A549 (cell line): ENCODE data around the gene COX7A2. TPM values are rescaled to one million over a fixed set of nuclear protein-coding genes. Genes with fewer than 3 reads are reported as not detected.

Source experiments
- ATAC-seq, 2 experiments: fragments of 200-7000 bp in 1 of 2; fragments of >200 bp in 1 of 2; cut with Nextera tagmentation in 1 of 2; cut with Tn5 transposase in 1 of 2; 3 replicates each; pipeline versions ENCODE4 v1.8.0 to v1.9.1; 2018 to 2020; ENCODE audit warnings: mild to moderate bottlenecking in 1 of 2, moderate library complexity in 1 of 2
- CTCF ChIA-PET: fragments of 300-600 bp; sonication (Branson Sonifier 250); formaldehyde crosslinking; extraction: SDS; loops from one replicate; lab custom pipeline; 2021; ENCODE audit warnings: antibody characterized with exemption, inconsistent platforms; lab: Yijun Ruan, JAX
- POLR2A ChIA-PET: fragments of 350-600 bp; formaldehyde crosslinking; extraction: SDS; loops from one replicate; lab custom pipeline; 2021; ENCODE audit warnings: antibody characterized with exemption, inconsistent platforms; lab: Yijun Ruan, JAX
- DNase-seq, 2 experiments: peaks; one replicate each; pipeline versions ENCODE4 v3.0.0 to v3.0.0-alpha.2; 2011 to 2016; ENCODE audit warnings: low read depth in 1 of 2, low spot score in 1 of 2
- FAIRE-seq: peaks from 2 replicates; lab custom pipeline; 2011; peaks lifted over from hg19 to GRCh38; lab: Jason Lieb, UNC
- H3K27ac ChIP-seq, 2 experiments: fragments of >200 bp; sonication (Bioruptor Twin); formaldehyde crosslinking; 3 replicates each; pipeline ENCODE4 v1.5.1; 2016 to 2017
- H3K4me1 ChIP-seq: fragments of >200 bp; sonication (Bioruptor Twin); formaldehyde crosslinking; 3 replicates; pipeline ENCODE4 v1.6.1; 2016
- H3K4me2 ChIP-seq: fragments of >200 bp; sonication (Bioruptor Twin); formaldehyde crosslinking; 3 replicates; pipeline ENCODE4 v1.6.1; 2016
- H3K4me3 ChIP-seq: fragments of >200 bp; sonication (Bioruptor Twin); formaldehyde crosslinking; 3 replicates; pipeline ENCODE4 v1.5.1; 2016
- H3K9me3 ChIP-seq: fragments of >200 bp; sonication (Bioruptor Twin); formaldehyde crosslinking; 3 replicates; pipeline ENCODE4 v1.6.1; 2016
- CBX8 ChIP-seq: fragments of 200-600 bp; sonication (generic); IDR thresholded peaks from 2 replicates; pipeline ENCODE4 v1.6.1; 2016
- CEBPB ChIP-seq, 2 experiments: fragments of >200 bp in 1 of 2; sonication (Bioruptor Twin) in 1 of 2; formaldehyde crosslinking in 1 of 2; IDR thresholded peaks; 2 replicates each; pipeline ENCODE4 v1.6.1; 2012 to 2016
- E2F6 ChIP-seq: IDR thresholded peaks from 2 replicates; pipeline ENCODE4 v1.6.1; 2012; ENCODE audit warnings: low read depth, borderline replicate concordance
- EHMT2 ChIP-seq: fragments of 200-600 bp; sonication (generic); IDR thresholded peaks from 2 replicates; pipeline ENCODE4 v1.6.1; 2016; ENCODE audit warnings: antibody characterized with exemption, low read depth, mild to moderate bottlenecking, moderate library complexity
- ESRRA ChIP-seq: fragments of 150-350 bp; IDR thresholded peaks from 2 replicates; pipeline ENCODE4 v1.6.1; 2014; ENCODE audit warnings: mild to moderate bottlenecking, low read length, borderline replicate concordance
- FOSB ChIP-seq: fragments of 250-450 bp; sonication (Bioruptor Pico); IDR thresholded peaks from 2 replicates; pipeline ENCODE4 v1.5.0; 2020; ENCODE audit warnings: mild to moderate bottlenecking, moderate library complexity
- FOSL2 ChIP-seq, 2 experiments: fragments of 450-650 bp in 1 of 2; fragments of >200 bp in 1 of 2; sonication (Bioruptor Twin) in 1 of 2; formaldehyde crosslinking; IDR thresholded peaks; 2 replicates each; pipeline versions ENCODE4 v1.5.0 to v1.6.1; 2016 to 2020; ENCODE audit warnings: mild to moderate bottlenecking in 1 of 2, moderate library complexity in 1 of 2
- FOXS1 ChIP-seq: fragments of 250-450 bp; sonication (Bioruptor Pico); IDR thresholded peaks from 2 replicates; pipeline ENCODE4 v1.5.0; 2020; ENCODE audit warnings: mild to moderate bottlenecking, moderate library complexity
- HDAC2 ChIP-seq: fragments of 200-600 bp; sonication (generic); IDR thresholded peaks from 2 replicates; pipeline ENCODE4 v1.6.1; 2016
- HOXA7 ChIP-seq: fragments of 250-450 bp; sonication (Bioruptor Pico); IDR thresholded peaks from 2 replicates; pipeline ENCODE4 v1.5.0; 2020; ENCODE audit warnings: mild to moderate bottlenecking, moderate library complexity
- JUNB ChIP-seq: fragments of >200 bp; sonication (Bioruptor Twin); formaldehyde crosslinking; IDR thresholded peaks from 2 replicates; pipeline ENCODE4 v1.6.1; 2016
- KDM1A ChIP-seq: fragments of 200-600 bp; sonication (generic); IDR thresholded peaks from 2 replicates; pipeline ENCODE4 v1.6.1; 2016; ENCODE audit warnings: low read depth, mild to moderate bottlenecking
- KDM5A ChIP-seq: fragments of 200-600 bp; sonication (generic); IDR thresholded peaks from 2 replicates; pipeline ENCODE4 v1.6.1; 2016; ENCODE audit warnings: antibody characterized with exemption, mild to moderate bottlenecking
- MAFK ChIP-seq: fragments of 450-650 bp; IDR thresholded peaks from 2 replicates; pipeline ENCODE4 v1.6.1; 2014; ENCODE audit not compliant: partially characterized antibody
- PHF8 ChIP-seq: fragments of 200-600 bp; sonication (generic); IDR thresholded peaks from 2 replicates; pipeline ENCODE4 v1.6.1; 2016; ENCODE audit warnings: low read depth, mild to moderate bottlenecking, antibody characterized with exemption, moderate library complexity, borderline replicate concordance
- RAD21 ChIP-seq, 2 experiments: fragments of >200 bp in 1 of 2; sonication (Bioruptor Twin) in 1 of 2; formaldehyde crosslinking in 1 of 2; IDR thresholded peaks in 1 of 2; conservative IDR thresholded peaks in 1 of 2; 2 replicates in 1 of 2; 3 replicates in 1 of 2; pipeline ENCODE4 v1.6.1; 2012 to 2018; ENCODE audit warnings: inconsistent platforms in 1 of 2
- ZSCAN20 ChIP-seq: fragments of 250-450 bp; sonication (Bioruptor Pico); IDR thresholded peaks from 2 replicates; pipeline ENCODE4 v1.8.0; 2022; ENCODE audit warnings: mild to moderate bottlenecking, moderate library complexity
- WGBS: methylation state at CpG from one replicate; pipeline ENCODE4 v1.1.6; 2017; ENCODE audit errors: missing lambda C conversion rate; 5-methylcytosine and 5-hydroxymethylcytosine counted together
- polyA plus RNA-seq, 4 experiments: library from polyadenylated mRNA; depleted of rRNA in 3 of 4; stranded (reverse); fragments of >200 nt; fragmentation: RNase III in 1 of 4; extraction: RNeasy Plus Mini Kit Qiagen cat#74134 plus additional on column Dnase treatment in 1 of 4; gene quantifications; 2 replicates in 3 of 4; 3 replicates in 1 of 4; pipeline ENCODE4 v1.2.3, GENCODE V29; 2011 to 2017
- TF ChIP-seq, protein P1 (sequence below): fragments of >200 bp; sonication (Bioruptor Twin); formaldehyde crosslinking; IDR thresholded peaks from 3 replicates; pipeline ENCODE4 v1.6.1; 2016
- TF ChIP-seq, protein P2 (sequence below): fragments of 250-450 bp; sonication (Bioruptor Pico); IDR thresholded peaks from 2 replicates; pipeline ENCODE4 v1.5.0; 2021; ENCODE audit warnings: mild to moderate bottlenecking, moderate library complexity, borderline replicate concordance

COX7A2 gene
- polyA plus RNA-seq, 2 of the 4 experiments (the other 2 are of a cell fraction): 271 to 464 TPM

DNA sequence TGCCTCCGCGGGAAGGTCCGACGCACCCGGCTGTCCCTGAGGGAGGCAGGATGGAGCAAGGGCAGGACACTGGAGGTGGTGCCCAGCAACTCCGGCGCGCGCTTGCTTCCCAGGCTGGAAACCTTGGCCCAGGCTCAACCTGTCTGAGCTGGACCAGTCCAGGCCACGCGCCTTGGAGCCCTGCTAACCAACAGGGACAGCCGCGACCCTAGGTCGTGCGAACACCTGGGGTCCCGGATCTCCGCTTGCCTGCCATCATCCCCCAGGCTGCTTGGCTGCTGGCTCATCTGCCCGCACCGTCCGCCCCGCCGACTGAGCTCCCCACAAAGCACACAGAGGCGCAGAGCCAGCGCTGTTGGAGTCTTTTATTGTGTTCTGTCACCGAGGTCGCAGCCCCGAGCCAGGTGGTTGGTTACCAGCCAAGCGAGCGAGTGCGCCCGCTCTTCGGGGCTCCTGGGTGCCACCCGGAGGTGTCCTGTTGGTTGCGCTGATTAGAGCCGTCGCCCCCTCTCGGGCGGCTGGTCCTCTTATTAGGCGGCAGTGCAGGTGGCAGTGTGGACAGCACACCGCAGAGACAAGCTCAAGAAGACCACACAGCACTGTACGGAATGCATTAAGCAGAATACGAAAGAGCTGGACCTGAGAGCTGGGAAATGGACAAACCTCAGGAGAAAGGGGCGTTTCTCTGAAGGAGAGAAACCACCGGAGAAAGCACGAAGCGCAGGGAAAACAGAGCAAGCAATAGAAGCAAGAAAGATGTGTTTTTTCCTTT lies 41.5 kb downstream of the COX7A2 start:
- POLR2A ChIA-PET: no interaction called here
- Histone ChIP-seq H3K9me3 (no peaks in the 10 kb centered on the region), H3K4me1 (peaks cover 8% of the 10 kb centered on the region; the same call in 2 of the 3 replicates), H3K4me2 (no peak overlapping the region), H3K27ac (no peak overlapping the region), H3K4me3 (no peak overlapping the region)
- 90% methylated on average over 22 of the region's 46 CpGs for WGBS
- no peak for DNase-seq
- CTCF ChIA-PET: interaction anchor here (1.1 to 10.4 kb wide), 2 partner anchors 793 to 1110 kb away, joined by 9 to 84 read pairs; no protein-coding TSS in a partner anchor
- no peak for ATAC-seq
- no peak for FAIRE-seq
- TF ChIP-seq PHF8: no peak
- TF ChIP-seq HOXA7 (CRISPR knock-in tag): no peak
- TF ChIP-seq CBX8: no peak
- TF ChIP-seq, protein P1, sequence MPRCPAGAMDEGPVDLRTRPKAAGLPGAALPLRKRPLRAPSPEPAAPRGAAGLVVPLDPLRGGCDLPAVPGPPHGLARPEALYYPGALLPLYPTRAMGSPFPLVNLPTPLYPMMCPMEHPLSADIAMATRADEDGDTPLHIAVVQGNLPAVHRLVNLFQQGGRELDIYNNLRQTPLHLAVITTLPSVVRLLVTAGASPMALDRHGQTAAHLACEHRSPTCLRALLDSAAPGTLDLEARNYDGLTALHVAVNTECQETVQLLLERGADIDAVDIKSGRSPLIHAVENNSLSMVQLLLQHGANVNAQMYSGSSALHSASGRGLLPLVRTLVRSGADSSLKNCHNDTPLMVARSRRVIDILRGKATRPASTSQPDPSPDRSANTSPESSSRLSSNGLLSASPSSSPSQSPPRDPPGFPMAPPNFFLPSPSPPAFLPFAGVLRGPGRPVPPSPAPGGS: no peak
- no peak for TF ChIP-seq CEBPB (IDR thresholded peaks at IDR 0.05)
- no peak for TF ChIP-seq HDAC2
- TF ChIP-seq FOXS1 (CRISPR knock-in tag): no peak

GRCh38 chr6:75201021-75201420 lies 42.6 kb downstream of the COX7A2 start:
- no peak overlapping the region for H3K4me2 ChIP-seq
- no peak overlapping the region for H3K27ac ChIP-seq
- no peaks in the 10 kb centered on the region for H3K9me3 ChIP-seq
- FAIRE-seq (no peak), DNase-seq (no peak), ATAC-seq (no peak)
- CTCF ChIA-PET: interaction anchor here (0.9 to 2.6 kb wide), 2 partner anchors 8 to 11 kb away, joined by 4 to 8 read pairs; no protein-coding TSS in a partner anchor
- TF ChIP-seq, protein P1: no peak
- TF ChIP-seq EHMT2 (no peak), RAD21 (conservative IDR thresholded peaks at IDR 0.05 in 1 of 2, IDR thresholded peaks at IDR 0.05 in 1 of 2) (no peak)
- POLR2A ChIA-PET: no interaction called here
- 50% methylated on average over 1 of the region's 1 CpG for WGBS
- no peak overlapping the region for H3K4me3 ChIP-seq
- peaks cover 8% of the 10 kb centered on the region; the same call in 2 of the 3 replicates for H3K4me1 ChIP-seq

DNA sequence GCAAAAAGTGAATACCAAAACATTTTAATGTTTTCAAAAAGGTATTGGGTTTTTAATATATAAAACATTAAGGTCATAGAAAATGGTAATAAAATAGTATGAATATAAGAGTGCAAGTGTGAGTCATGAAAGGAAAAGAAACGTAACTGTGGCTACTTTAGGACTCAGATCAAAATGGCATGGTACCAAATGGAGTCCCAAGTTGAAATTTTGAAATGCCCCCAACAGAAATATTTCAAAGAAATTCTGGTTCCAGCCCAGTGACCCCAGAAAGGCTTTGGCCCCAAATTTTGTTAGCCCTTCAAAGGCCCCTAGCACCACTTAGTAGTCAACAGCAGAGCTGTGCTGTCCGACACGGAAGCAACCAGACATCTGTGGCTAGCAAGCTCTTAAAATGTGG lies 43.7 kb downstream of the COX7A2 start:
- Histone ChIP-seq H3K9me3 (no peaks in the 10 kb centered on the region), H3K4me3 (no peak overlapping the region), H3K4me2 (no peak overlapping the region), H3K27ac (no peak overlapping the region), H3K4me1 (peaks cover 8% of the 10 kb centered on the region; the same call in 2 of the 3 replicates)
- WGBS: 89% methylated on average over 3 of the region's 3 CpGs
- POLR2A ChIA-PET: no interaction called here
- TF ChIP-seq KDM5A: no peak
- no peak for TF ChIP-seq KDM1A
- TF ChIP-seq MAFK: no peak
- TF ChIP-seq CEBPB (IDR thresholded peaks at IDR 0.05): no peak
- TF ChIP-seq FOSL2 (IDR thresholded peaks at IDR 0.05): no peak
- no peak for TF ChIP-seq FOSL2 (CRISPR knock-in tag; IDR thresholded peaks at IDR 0.05)
- DNase-seq: no peak
- FAIRE-seq: no peak
- no peak for ATAC-seq
- CTCF ChIA-PET: interaction anchor here (1.0 to 2.6 kb wide), 2 partner anchors 9 to 1460 kb away, joined by 4 to 8 read pairs; no protein-coding TSS in a partner anchor

DNA sequence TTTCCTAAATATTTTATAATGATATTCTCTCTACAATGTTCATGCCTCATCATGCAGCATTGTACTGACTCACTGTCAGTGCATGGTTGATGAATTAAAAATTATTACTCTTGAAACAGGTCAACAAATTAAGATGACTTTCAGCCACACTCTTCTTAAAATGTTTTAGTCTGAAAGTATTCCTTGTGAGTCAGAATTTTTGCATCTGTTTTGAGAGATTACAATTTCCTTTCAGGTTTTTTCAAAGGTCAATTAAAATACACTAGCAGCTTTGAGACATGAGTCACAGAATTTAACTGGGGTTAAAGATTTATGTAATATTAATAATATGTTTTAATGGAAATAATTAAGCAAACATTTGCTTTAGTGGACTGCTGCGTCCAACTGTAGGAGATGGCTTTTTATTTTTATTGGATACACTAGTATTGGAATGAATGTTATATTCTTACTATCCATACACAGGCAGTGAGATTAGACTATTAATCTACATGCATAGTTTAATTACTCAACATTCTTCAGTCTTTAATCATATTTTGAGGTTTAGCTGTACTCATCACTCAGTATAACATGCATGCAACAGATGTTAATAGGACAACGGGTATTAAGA lies 47.4 kb downstream of the COX7A2 start:
- Histone ChIP-seq H3K4me1 (no peaks in the 10 kb centered on the region), H3K4me3 (no peak overlapping the region), H3K4me2 (no peak overlapping the region), H3K27ac (no peak overlapping the region), H3K9me3 (no peaks in the 10 kb centered on the region)
- FAIRE-seq (no peak), ATAC-seq (no peak), DNase-seq (no peak)
- POLR2A ChIA-PET: no interaction called here
- CTCF ChIA-PET: interaction anchor here (1.6 kb wide), 1 partner anchor 13 kb away, joined by 4 read pairs; no protein-coding TSS in a partner anchor
- no peak for TF ChIP-seq JUNB
- no peak for TF ChIP-seq ESRRA
- TF ChIP-seq MAFK: no peak
- TF ChIP-seq, protein P2, sequence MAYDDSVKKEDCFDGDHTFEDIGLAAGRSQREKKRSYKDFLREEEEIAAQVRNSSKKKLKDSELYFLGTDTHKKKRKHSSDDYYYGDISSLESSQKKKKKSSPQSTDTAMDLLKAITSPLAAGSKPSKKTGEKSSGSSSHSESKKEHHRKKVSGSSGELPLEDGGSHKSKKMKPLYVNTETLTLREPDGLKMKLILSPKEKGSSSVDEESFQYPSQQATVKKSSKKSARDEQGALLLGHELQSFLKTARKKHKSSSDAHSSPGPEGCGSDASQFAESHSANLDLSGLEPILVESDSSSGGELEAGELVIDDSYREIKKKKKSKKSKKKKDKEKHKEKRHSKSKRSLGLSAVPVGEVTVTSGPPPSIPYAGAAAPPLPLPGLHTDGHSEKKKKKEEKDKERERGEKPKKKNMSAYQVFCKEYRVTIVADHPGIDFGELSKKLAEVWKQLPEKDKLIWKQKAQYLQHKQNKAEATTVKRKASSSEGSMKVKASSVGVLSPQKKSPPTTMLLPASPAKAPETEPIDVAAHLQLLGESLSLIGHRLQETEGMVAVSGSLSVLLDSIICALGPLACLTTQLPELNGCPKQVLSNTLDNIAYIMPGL (CRISPR knock-in tag): no peak
- no peak for TF ChIP-seq CBX8
- no peak for TF ChIP-seq FOXS1 (CRISPR knock-in tag)
- TF ChIP-seq E2F6: no peak
- TF ChIP-seq FOSB: no peak
- no peak for TF ChIP-seq HOXA7 (CRISPR knock-in tag)
- TF ChIP-seq ZSCAN20: no peak
- WGBS: 48% methylated on average over 2 of the region's 2 CpGs
